Prostate gland (tissue), 2 donors: Measurements from ENCODE around the gene TRAPPC4. TPM values are rescaled to one million over a fixed set of nuclear protein-coding genes. Genes with fewer than 3 reads are reported as not detected.

Source experiments
- DNase-seq: peaks from one replicate; pipeline ENCODE4 v3.0.0-alpha.2; 2019; ENCODE audit warnings: low spot score
- H3K27ac ChIP-seq, 2 donors: fragments of 200-600 bp; sonication (generic); 2 replicates each; pipeline ENCODE4 v1.5.1; 2017 to 2019
- H3K27me3 ChIP-seq: fragments of 200-600 bp; sonication (generic); replicated peaks from 2 replicates; pipeline ENCODE4 v1.5.1; 2019; ENCODE audit not compliant: insufficient read depth
- H3K36me3 ChIP-seq, 2 donors: fragments of 200-600 bp; sonication (generic); 1 replicate in 1 of 2; 2 replicates in 1 of 2; pipeline versions ENCODE4 v1.5.1 to v1.8.1; 2017 to 2019
- H3K4me1 ChIP-seq: fragments of 200-600 bp; sonication (generic); replicated peaks from 2 replicates; pipeline ENCODE4 v1.5.1; 2019
- H3K4me3 ChIP-seq, 2 donors: fragments of 200-600 bp; sonication (generic); 2 replicates each; pipeline ENCODE4 v1.5.1; 2017 to 2019
- H3K9me3 ChIP-seq: fragments of 200-600 bp; sonication (generic); 2 replicates; pipeline ENCODE4 v1.5.1; 2017
- CTCF ChIP-seq, 4 experiments: fragments of 200-600 bp in 2 of 4; fragments of 450-650 bp in 2 of 4; sonication (generic) in 2 of 4; IDR thresholded peaks; 1 replicate in 3 of 4; 2 replicates in 1 of 4; pipeline ENCODE4 v1.5.1; 2016 to 2019; ENCODE audit warnings: antibody characterized with exemption in 4 of 4, mild to moderate bottlenecking in 2 of 4, moderate library complexity in 2 of 4
- POLR2A ChIP-seq: fragments of 450-650 bp; IDR thresholded peaks from one replicate; pipeline ENCODE4 v1.6.1; 2016; ENCODE audit warnings: antibody characterized with exemption, mild to moderate bottlenecking
- POLR2AphosphoS5 ChIP-seq: sonication (generic); formaldehyde crosslinking; IDR thresholded peaks from one replicate; pipeline ENCODE4 v1.6.1; 2017; ENCODE audit warnings: antibody characterized with exemption
- WGBS: methylation state at CpG from one replicate; pipeline ENCODE4 v1.1.5; 2018; 5-methylcytosine and 5-hydroxymethylcytosine counted together
- intact Hi-C: fragments of 100-400 bp; cut with DNase I; formaldehyde crosslinking; loops from one replicate; pipeline ENCODE4 v1.14.2; 2022
- total RNA-seq, 2 donors: library from RNA; depleted of rRNA; stranded (reverse); fragments of >200 nt; gene quantifications; one replicate each; pipeline ENCODE4 v1.1.0, GENCODE V29; 2016

Gene TRAPPC4
- total RNA-seq, 2 donors from 2014 or later: 79.8 to 83.5 TPM

- 73% methylated on average over 6 of the region's 6 CpGs for WGBS
- Histone ChIP-seq H3K27ac (no peak overlapping the region), H3K27me3 (no peaks in the 10 kb centered on the region), H3K4me3 (no peak overlapping the region), H3K36me3 (peaks cover 8 to 13% of the 10 kb centered on the region in 2 donors), H3K4me1 (no peaks in the 10 kb centered on the region), H3K9me3 (no peaks in the 10 kb centered on the region)
- intact Hi-C loops: no loop called here
- DNase-seq: no peak
- TF ChIP-seq POLR2AphosphoS5 (no peak), POLR2A (no peak), CTCF (IDR thresholded peaks at IDR 0.05) (no peak)
Measured at GRCh38 chr11:119044708-119045107, 26.1 kb downstream of the TRAPPC4 start.

- no peak for TF ChIP-seq POLR2A
- no peak for TF ChIP-seq POLR2AphosphoS5
- no peak for TF ChIP-seq CTCF (IDR thresholded peaks at IDR 0.05)
- WGBS: 100% methylated on average over 6 of the region's 6 CpGs
- Histone ChIP-seq H3K27ac (no peak overlapping the region), H3K4me1 (no peaks in the 10 kb centered on the region), H3K9me3 (no peaks in the 10 kb centered on the region), H3K4me3 (no peak overlapping the region), H3K27me3 (no peaks in the 10 kb centered on the region), H3K36me3 (peaks cover 8 to 18% of the 10 kb centered on the region in 2 donors)
- no peak for DNase-seq
- intact Hi-C loops: no loop called here
Measured at GRCh38 chr11:119046489-119046888, 27.9 kb downstream of the TRAPPC4 start.

- whole genome bisulfite sequencing: 94% methylated on average over 6 of the region's 6 CpGs
- H3K27ac ChIP-seq: no peak overlapping the region
- intact Hi-C loops: no loop called here
- no peaks in the 10 kb centered on the region for H3K9me3 ChIP-seq
- no peaks in the 10 kb centered on the region for H3K27me3 ChIP-seq
- no peak for DNase-seq
- H3K36me3 ChIP-seq: peaks cover 12 to 24% of the 10 kb centered on the region in 2 donors
- TF ChIP-seq POLR2AphosphoS5 (no peak), CTCF (IDR thresholded peaks at IDR 0.05) (no peak), POLR2A (no peak)
- no peaks in the 10 kb centered on the region for H3K4me1 ChIP-seq
- H3K4me3 ChIP-seq: no peak overlapping the region
Measured at GRCh38 chr11:119047205-119047604, 28.6 kb downstream of the TRAPPC4 start.

GRCh38 chr11:119048644-119049043 is 30.1 kb downstream of the TRAPPC4 start:
- intact Hi-C loops: no loop called here
- WGBS: 74% methylated on average over 9 of the region's 9 CpGs
- TF ChIP-seq POLR2AphosphoS5 (no peak), POLR2A (no peak), CTCF (IDR thresholded peaks at IDR 0.05) (no peak)
- H3K27ac ChIP-seq: no peak overlapping the region
- peaks cover 16 to 26% of the 10 kb centered on the region in 2 donors for H3K36me3 ChIP-seq
- H3K4me1 ChIP-seq: no peaks in the 10 kb centered on the region
- H3K27me3 ChIP-seq: no peaks in the 10 kb centered on the region
- H3K9me3 ChIP-seq: no peaks in the 10 kb centered on the region
- DNase-seq: no peak
- H3K4me3 ChIP-seq: no peak overlapping the region

GRCh38 chr11:119049081-119049480 is 30.5 kb downstream of the TRAPPC4 start:
- H3K4me1 ChIP-seq: no peaks in the 10 kb centered on the region
- H3K4me3 ChIP-seq: no peak overlapping the region
- no peaks in the 10 kb centered on the region for H3K9me3 ChIP-seq
- peaks cover 16 to 26% of the 10 kb centered on the region in 2 donors for H3K36me3 ChIP-seq
- TF ChIP-seq POLR2AphosphoS5 (no peak), POLR2A (no peak), CTCF (IDR thresholded peaks at IDR 0.05) (no peak)
- intact Hi-C loops: no loop called here
- H3K27me3 ChIP-seq: no peaks in the 10 kb centered on the region
- WGBS: 97% methylated on average over 7 of the region's 7 CpGs
- DNase-seq: no peak
- no peak overlapping the region for H3K27ac ChIP-seq
